RWPE2 (cell line): ENCODE data around the gene DARS1.

Experiments used
- ATAC-seq: fragments of 200-7000 bp; cut with Tn5 transposase; 3 replicates; pipeline ENCODE4 v1.9.1; 2021; ENCODE audit warnings: low read depth
- DNase-seq: peaks from one replicate; pipeline ENCODE4 v3.0.0-alpha.2; 2020; ENCODE audit warnings: low spot score
- H3K27ac ChIP-seq: fragments of 450-650 bp; 2 replicates; pipeline ENCODE4 v1.5.1; 2017; ENCODE audit warnings: mild to moderate bottlenecking; ENCODE audit not compliant: poor library complexity, severe bottlenecking
- H3K27me3 ChIP-seq: fragments of 250-450 bp; sonication (Bioruptor Pico); 2 replicates; pipeline ENCODE4 v1.5.1; 2021; ENCODE audit warnings: mild to moderate bottlenecking, moderate library complexity; ENCODE audit not compliant: insufficient read depth, poor library complexity, severe bottlenecking
- H3K36me3 ChIP-seq: fragments of 250-450 bp; sonication (Bioruptor Pico); 2 replicates; pipeline ENCODE4 v1.5.1; 2020; ENCODE audit warnings: low read depth, mild to moderate bottlenecking, moderate library complexity
- H3K4me1 ChIP-seq: fragments of 250-450 bp; sonication (Bioruptor Pico); 2 replicates; pipeline ENCODE4 v1.5.1; 2021; ENCODE audit warnings: mild to moderate bottlenecking, moderate library complexity; ENCODE audit not compliant: insufficient read depth, poor library complexity, severe bottlenecking
- H3K4me3 ChIP-seq: fragments of 250-450 bp; sonication (Bioruptor Pico); 2 replicates; pipeline ENCODE4 v1.5.1; 2021; ENCODE audit warnings: mild to moderate bottlenecking, moderate library complexity; ENCODE audit not compliant: severe bottlenecking
- H3K9me3 ChIP-seq: fragments of 250-450 bp; sonication (Bioruptor Pico); 2 replicates; pipeline ENCODE4 v1.5.1; 2021; ENCODE audit warnings: mild to moderate bottlenecking, moderate library complexity; ENCODE audit not compliant: severe bottlenecking
- TF ChIP-seq, protein P1 (sequence below): fragments of 450-650 bp; IDR thresholded peaks from one replicate; pipeline ENCODE4 v1.5.1; 2017; ENCODE audit warnings: mild to moderate bottlenecking, moderate library complexity; ENCODE audit not compliant: poor library complexity, severe bottlenecking

Gene DARS1

DNA sequence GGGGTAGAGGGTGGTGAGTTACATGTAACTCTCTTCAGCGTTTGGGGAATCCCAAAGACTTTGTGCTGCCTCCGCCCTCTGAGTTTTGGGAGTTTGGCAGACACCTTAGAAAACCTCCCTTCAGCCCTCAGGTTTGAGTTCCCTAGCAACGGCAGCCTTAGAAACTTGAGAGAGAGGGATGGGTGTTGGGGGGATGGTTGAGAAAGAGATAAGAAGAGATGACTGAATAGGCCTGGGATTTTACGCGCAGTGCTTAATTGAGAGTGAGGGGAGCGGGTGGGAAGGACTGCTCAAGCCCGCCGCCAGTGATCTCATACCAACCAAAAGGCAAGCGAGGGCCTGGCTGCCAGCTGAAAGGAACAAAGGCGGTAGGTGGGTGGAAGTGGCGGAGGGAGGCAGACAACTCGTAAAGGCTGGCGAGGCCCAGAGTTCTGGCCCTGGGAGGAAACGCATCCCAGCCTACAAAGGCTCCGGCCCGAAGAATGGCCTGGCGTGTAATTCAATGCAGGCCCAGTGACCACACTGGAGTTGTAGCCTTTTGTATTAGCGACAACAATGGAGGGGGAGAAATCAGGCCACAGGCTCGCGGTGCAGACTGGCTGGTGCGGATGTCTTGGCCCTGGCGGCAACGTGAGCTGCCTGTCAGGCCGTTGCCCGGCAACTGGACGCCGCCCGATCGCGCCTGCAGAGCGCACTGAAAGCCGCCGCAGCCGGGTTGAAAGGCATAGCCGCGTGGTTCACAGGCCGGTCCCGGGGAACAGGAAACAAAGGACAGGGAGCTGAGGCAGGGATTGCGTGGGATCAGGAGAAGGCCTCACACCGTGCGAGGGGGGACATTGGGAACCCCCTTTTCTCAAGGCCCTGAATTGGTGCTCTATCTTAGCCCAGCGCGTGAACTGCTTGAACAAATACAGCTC is 39.9 kb upstream of the DARS1 start:
- TF ChIP-seq, protein P1, sequence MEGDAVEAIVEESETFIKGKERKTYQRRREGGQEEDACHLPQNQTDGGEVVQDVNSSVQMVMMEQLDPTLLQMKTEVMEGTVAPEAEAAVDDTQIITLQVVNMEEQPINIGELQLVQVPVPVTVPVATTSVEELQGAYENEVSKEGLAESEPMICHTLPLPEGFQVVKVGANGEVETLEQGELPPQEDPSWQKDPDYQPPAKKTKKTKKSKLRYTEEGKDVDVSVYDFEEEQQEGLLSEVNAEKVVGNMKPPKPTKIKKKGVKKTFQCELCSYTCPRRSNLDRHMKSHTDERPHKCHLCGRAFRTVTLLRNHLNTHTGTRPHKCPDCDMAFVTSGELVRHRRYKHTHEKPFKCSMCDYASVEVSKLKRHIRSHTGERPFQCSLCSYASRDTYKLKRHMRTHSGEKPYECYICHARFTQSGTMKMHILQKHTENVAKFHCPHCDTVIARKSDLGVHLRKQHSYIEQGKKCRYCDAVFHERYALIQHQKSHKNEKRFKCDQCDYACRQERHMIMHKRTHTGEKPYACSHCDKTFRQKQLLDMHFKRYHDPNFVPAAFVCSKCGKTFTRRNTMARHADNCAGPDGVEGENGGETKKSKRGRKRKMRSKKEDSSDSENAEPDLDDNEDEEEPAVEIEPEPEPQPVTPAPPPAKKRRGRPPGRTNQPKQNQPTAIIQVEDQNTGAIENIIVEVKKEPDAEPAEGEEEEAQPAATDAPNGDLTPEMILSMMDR: no peak
- Histone ChIP-seq H3K4me1 (no peaks in the 10 kb centered on the region), H3K36me3 (no peaks in the 10 kb centered on the region), H3K4me3 (no peak overlapping the region), H3K27ac (no peak overlapping the region), H3K27me3 (no peaks in the 10 kb centered on the region), H3K9me3 (no peaks in the 10 kb centered on the region)
- peak; percentile 61 for DNase-seq
- peak; percentile 92 for ATAC-seq

DNA sequence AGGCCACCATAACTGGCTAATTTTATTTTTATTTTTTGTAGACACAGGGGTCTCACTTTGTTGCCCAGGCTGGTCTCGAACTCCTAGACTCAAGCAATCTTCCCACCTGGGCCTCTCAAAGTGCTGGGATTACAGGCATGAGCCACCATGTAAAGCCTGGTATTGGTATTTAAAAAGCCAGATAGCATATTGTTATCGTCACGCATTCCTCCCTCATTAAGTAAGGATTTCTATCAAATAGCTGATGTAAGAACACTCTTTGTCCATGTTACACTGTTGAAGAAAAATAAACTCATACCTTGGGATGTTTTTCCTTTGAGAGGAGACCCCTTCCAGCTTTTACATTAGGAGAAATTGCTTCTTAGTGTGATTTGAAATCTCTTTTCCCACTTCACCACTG is 39.2 kb upstream of the DARS1 start:
- TF ChIP-seq, protein P1: no peak
- Histone ChIP-seq H3K36me3 (no peaks in the 10 kb centered on the region), H3K27me3 (no peaks in the 10 kb centered on the region), H3K4me3 (no peak overlapping the region), H3K27ac (no peak overlapping the region), H3K9me3 (no peaks in the 10 kb centered on the region), H3K4me1 (no peaks in the 10 kb centered on the region)
- ATAC-seq (no peak), DNase-seq (no peak)

DNA sequence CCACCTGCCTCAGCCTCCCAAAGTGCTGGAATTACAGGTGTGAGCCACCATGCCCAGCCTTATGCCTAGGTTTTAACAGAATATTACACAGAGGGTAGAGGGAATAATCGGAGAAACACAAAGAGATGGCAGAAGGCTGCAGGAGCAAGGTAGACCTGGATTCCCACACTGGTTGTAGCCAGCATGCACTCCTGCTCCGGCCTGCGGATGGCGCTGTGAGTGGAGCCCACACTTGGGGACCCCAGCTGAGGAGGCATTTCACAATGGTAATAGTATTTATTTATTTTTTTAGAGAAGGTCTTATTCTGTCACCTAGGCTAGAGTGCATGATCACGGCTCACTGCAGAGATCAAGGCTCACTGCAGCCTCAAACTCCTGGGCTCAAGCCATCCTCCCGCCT is 38.8 kb upstream of the DARS1 start:
- no peak overlapping the region for H3K4me3 ChIP-seq
- no peak overlapping the region for H3K27ac ChIP-seq
- H3K27me3 ChIP-seq: no peaks in the 10 kb centered on the region
- no peaks in the 10 kb centered on the region for H3K9me3 ChIP-seq
- H3K4me1 ChIP-seq: no peaks in the 10 kb centered on the region
- H3K36me3 ChIP-seq: no peaks in the 10 kb centered on the region
- ATAC-seq: no peak
- TF ChIP-seq, protein P1: no peak
- no peak for DNase-seq

DNA sequence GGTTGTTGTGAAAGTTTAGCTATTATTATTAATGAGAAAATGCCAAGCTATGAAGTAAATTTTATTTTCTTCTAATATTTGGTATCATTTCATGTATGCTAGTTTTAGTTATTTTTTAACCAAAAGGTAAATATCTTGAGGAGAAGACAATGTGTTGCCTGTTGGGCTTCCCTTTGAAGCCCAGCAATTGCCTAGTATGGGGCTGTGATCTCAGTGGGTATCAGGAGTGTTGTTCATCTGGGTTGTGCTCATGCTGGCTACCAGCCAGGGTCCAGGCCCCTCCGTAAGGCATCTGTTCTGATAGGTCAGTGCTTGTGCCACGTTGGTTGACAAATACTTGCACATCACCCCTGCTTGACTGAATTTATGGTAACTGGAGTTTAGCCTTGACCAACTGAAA is 38.0 kb upstream of the DARS1 start:
- Histone ChIP-seq H3K4me3 (no peak overlapping the region), H3K27ac (no peak overlapping the region), H3K4me1 (no peaks in the 10 kb centered on the region), H3K9me3 (no peaks in the 10 kb centered on the region), H3K27me3 (no peaks in the 10 kb centered on the region), H3K36me3 (no peaks in the 10 kb centered on the region)
- no peak for DNase-seq
- TF ChIP-seq, protein P1: no peak
- ATAC-seq: no peak
